Calu3 (cell line): Measurements from ENCODE around the gene NAGPA. TPM values are rescaled to one million over a fixed set of nuclear protein-coding genes. Genes with fewer than 3 reads are reported as not detected.

ENCODE experiments used
- BruUV-seq: library from RNA; stranded (reverse); fragments of 400-500 nt; replicated peaks from 2 replicates; lab custom pipeline; 2021; lab: Mats Ljungman, UMichigan
- CTCF ChIA-PET: fragments of 300-600 bp; sonication (Branson Sonifier 250); formaldehyde crosslinking; loops from one replicate; lab custom pipeline; 2022; ENCODE audit warnings: antibody characterized with exemption; lab: Charles Lee
- DNase-seq: peaks from one replicate; pipeline ENCODE4 v3.0.0; 2022
- H3K27ac Mint-ChIP-seq: one replicate; pipeline ENCODE4 v1.8.0; 2022; ENCODE audit warnings: mixed read lengths; ENCODE audit not compliant: unreplicated experiment
- H3K27me3 Mint-ChIP-seq: one replicate; pipeline ENCODE4 v1.8.0; 2022; ENCODE audit warnings: mixed read lengths; ENCODE audit not compliant: unreplicated experiment
- H3K36me3 Mint-ChIP-seq: one replicate; pipeline ENCODE4 v1.8.0; 2022; ENCODE audit warnings: mild to moderate bottlenecking, moderate library complexity, mixed read lengths; ENCODE audit not compliant: insufficient read depth, unreplicated experiment
- H3K4me1 Mint-ChIP-seq: one replicate; pipeline ENCODE4 v1.8.0; 2022; ENCODE audit warnings: mild to moderate bottlenecking, low read depth, mixed read lengths; ENCODE audit not compliant: unreplicated experiment
- H3K4me3 Mint-ChIP-seq: one replicate; pipeline ENCODE4 v1.8.0; 2022; ENCODE audit warnings: mild to moderate bottlenecking, low read depth, moderate library complexity, mixed read lengths; ENCODE audit not compliant: unreplicated experiment
- H3K9me3 Mint-ChIP-seq: one replicate; pipeline ENCODE4 v1.8.0; 2022; ENCODE audit warnings: low read depth, mixed read lengths; ENCODE audit not compliant: unreplicated experiment
- intact Hi-C: fragments of 100-400 bp; cut with micrococcal nuclease; formaldehyde crosslinking; loops from one replicate; pipeline ENCODE4 v1.10.0; 2022; ENCODE audit not compliant: unreplicated experiment
- total RNA-seq: library from RNA; stranded (reverse); gene quantifications from 2 replicates; pipeline ENCODE4 v1.2.3, GENCODE V29; 2022
- TF ChIP-seq, protein P1 (sequence below): fragments of 200-600 bp; IDR thresholded peaks from one replicate; pipeline ENCODE4 v1.8.0; 2022; ENCODE audit warnings: antibody characterized with exemption; ENCODE audit not compliant: unreplicated experiment

NAGPA gene
- total RNA-seq, 1 experiment from 2014 or later: 16.1 TPM

DNA sequence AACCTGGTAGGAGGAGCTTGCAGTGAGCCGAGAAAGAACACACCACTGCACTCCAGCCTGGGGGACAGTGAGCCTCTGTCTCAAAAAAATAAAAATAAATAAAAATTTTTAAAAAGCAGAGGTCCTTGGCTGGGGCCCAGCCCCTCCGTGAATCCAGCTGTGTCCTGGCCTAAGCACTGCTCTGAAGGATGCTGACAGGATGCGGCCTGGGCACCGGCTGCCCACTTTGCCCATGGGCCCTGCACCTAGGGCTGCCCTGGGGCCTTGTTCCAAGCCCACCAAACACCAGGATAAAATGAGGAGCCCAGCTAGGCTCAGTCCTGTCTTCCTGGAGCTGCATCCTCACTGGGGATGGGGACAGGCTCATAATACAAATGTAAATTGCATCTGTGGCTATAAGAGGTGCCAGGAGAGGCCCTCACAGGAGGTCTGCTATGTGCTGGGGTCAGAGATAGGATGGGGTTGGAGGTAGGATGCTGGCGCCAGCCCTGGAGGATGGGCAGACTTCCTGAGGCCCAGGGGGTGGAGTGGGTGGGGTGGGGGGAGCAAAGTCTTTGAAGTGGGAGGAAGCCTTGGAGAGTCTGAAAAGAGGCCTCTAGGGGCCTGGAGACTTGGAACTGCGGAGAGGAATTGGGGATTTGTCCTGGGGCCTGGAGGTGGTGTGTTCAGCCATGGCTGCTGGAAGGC, 25.8 kb upstream of the NAGPA start:
- no TSS peak for BruUV-seq
- intact Hi-C loops: no loop called here
- no peaks in the 10 kb centered on the region for H3K9me3 Mint-ChIP-seq
- no peak overlapping the region for H3K4me3 Mint-ChIP-seq
- TF ChIP-seq, protein P1, sequence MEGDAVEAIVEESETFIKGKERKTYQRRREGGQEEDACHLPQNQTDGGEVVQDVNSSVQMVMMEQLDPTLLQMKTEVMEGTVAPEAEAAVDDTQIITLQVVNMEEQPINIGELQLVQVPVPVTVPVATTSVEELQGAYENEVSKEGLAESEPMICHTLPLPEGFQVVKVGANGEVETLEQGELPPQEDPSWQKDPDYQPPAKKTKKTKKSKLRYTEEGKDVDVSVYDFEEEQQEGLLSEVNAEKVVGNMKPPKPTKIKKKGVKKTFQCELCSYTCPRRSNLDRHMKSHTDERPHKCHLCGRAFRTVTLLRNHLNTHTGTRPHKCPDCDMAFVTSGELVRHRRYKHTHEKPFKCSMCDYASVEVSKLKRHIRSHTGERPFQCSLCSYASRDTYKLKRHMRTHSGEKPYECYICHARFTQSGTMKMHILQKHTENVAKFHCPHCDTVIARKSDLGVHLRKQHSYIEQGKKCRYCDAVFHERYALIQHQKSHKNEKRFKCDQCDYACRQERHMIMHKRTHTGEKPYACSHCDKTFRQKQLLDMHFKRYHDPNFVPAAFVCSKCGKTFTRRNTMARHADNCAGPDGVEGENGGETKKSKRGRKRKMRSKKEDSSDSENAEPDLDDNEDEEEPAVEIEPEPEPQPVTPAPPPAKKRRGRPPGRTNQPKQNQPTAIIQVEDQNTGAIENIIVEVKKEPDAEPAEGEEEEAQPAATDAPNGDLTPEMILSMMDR: no peak
- DNase-seq: no peak
- CTCF ChIA-PET: interaction anchor here (0.6 kb wide), 1 partner anchor 56 kb away, joined by 4 read pairs; no protein-coding TSS in a partner anchor
- H3K36me3 Mint-ChIP-seq: no peaks in the 10 kb centered on the region
- peaks cover 73% of the 10 kb centered on the region for H3K27me3 Mint-ChIP-seq
- H3K4me1 Mint-ChIP-seq: peaks cover 9% of the 10 kb centered on the region
- H3K27ac Mint-ChIP-seq: no peak overlapping the region

- Mint-ChIP-seq H3K4me3 (no peak overlapping the region), H3K36me3 (no peaks in the 10 kb centered on the region), H3K27ac (no peak overlapping the region), H3K9me3 (no peaks in the 10 kb centered on the region), H3K4me1 (peaks cover 9% of the 10 kb centered on the region), H3K27me3 (peaks cover 71% of the 10 kb centered on the region)
- no TSS peak for BruUV-seq
- no peak for DNase-seq
- intact Hi-C loops: no loop called here
- TF ChIP-seq, protein P1: no peak
- CTCF ChIA-PET: no interaction called here
Observed at GRCh38 chr16:5058476-5058875, 24.7 kb upstream of the NAGPA start.

- Mint-ChIP-seq H3K27ac (no peak overlapping the region), H3K27me3 (peaks cover 68% of the 10 kb centered on the region), H3K36me3 (no peaks in the 10 kb centered on the region), H3K4me3 (no peak overlapping the region), H3K9me3 (no peaks in the 10 kb centered on the region), H3K4me1 (no peaks in the 10 kb centered on the region)
- TF ChIP-seq, protein P1: peak; percentile 40
- intact Hi-C loops: no loop called here
- CTCF ChIA-PET: no interaction called here
- no TSS peak for BruUV-seq
- peak; percentile 53 for DNase-seq
Observed at GRCh38 chr16:5056352-5056751, 22.6 kb upstream of the NAGPA start.

GRCh38 chr16:5054876-5055865, 21.4 kb upstream of the NAGPA start:
- TF ChIP-seq, protein P1: no peak
- Mint-ChIP-seq H3K27me3 (peaks cover 68% of the 10 kb centered on the region), H3K9me3 (no peaks in the 10 kb centered on the region), H3K36me3 (no peaks in the 10 kb centered on the region), H3K4me1 (no peaks in the 10 kb centered on the region), H3K4me3 (no peak overlapping the region), H3K27ac (no peak overlapping the region)
- CTCF ChIA-PET: no interaction called here
- intact Hi-C loops: no loop called here
- no peak for DNase-seq
- BruUV-seq: no TSS peak
